ENCODE measurements around the gene MRRF. TPM values are rescaled to one million over a fixed set of nuclear protein-coding genes. Genes with fewer than 3 reads are reported as not detected.
A peak's percentile ranks its signal among the peaks of the same experiment; 100 is the strongest.

Gene MRRF
- total RNA-seq, 1 experiment from 2014 or later: 42.3 TPM

DNA sequence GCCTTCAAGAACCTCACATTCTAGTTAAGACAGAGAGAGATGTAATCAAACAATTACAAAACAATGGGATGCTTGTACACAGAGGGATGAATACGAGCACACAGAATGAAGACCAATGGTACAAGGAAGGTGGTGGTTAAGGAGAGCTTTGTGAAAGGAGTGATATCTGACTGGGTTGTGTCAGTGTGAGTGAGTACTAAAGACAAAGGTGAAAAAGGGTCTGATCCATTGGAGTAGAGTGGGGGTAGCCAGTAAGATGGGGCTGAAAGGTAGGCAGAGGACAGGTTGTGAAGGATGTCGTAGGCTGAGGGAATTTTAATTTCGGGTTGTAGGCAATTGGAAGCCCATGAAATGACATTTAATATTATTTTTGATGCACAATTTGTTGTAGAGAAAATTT, 9.9 kb upstream of the MRRF start:
- H3K36me3 Mint-ChIP-seq: peaks cover 21% of the 10 kb centered on the region
- ChIA-PET CTCF (interaction anchor here (1.4 kb wide), 1 partner anchor 96 kb away, joined by 9 read pairs; no protein-coding TSS in a partner anchor), POLR2A (interaction anchor here (1.3 kb wide), 1 partner anchor 78 kb away, joined by 3 read pairs; no protein-coding TSS in a partner anchor)
- DNase-seq (ENCODE audit: low spot score) (no peak), ATAC-seq (peak; percentile 25; the same call in 1 of the 2 replicates)
- H3K4me3 Mint-ChIP-seq: no peak overlapping the region
- H3K9me3 Mint-ChIP-seq: no peaks in the 10 kb centered on the region
- H3K27me3 Mint-ChIP-seq (ENCODE audit: low read depth): no peaks in the 10 kb centered on the region
- peaks cover 42% of the 10 kb centered on the region for H3K4me1 Mint-ChIP-seq
- TF ChIP-seq, protein P1, sequence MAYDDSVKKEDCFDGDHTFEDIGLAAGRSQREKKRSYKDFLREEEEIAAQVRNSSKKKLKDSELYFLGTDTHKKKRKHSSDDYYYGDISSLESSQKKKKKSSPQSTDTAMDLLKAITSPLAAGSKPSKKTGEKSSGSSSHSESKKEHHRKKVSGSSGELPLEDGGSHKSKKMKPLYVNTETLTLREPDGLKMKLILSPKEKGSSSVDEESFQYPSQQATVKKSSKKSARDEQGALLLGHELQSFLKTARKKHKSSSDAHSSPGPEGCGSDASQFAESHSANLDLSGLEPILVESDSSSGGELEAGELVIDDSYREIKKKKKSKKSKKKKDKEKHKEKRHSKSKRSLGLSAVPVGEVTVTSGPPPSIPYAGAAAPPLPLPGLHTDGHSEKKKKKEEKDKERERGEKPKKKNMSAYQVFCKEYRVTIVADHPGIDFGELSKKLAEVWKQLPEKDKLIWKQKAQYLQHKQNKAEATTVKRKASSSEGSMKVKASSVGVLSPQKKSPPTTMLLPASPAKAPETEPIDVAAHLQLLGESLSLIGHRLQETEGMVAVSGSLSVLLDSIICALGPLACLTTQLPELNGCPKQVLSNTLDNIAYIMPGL (CRISPR knock-in tag; IDR thresholded peaks at IDR 0.05): no peak
- TF ChIP-seq TEAD4 (CRISPR knock-in tag; IDR thresholded peaks at IDR 0.05): no peak
- no peak for TF ChIP-seq STAT6 (CRISPR knock-in tag; conservative IDR thresholded peaks at IDR 0.05; ENCODE audit: low read depth)
- TF ChIP-seq PRDM15 (CRISPR knock-in tag; IDR thresholded peaks at IDR 0.05): no peak
- TF ChIP-seq OVOL2 (CRISPR knock-in tag; IDR thresholded peaks at IDR 0.05; ENCODE audit: borderline replicate concordance): no peak
- TF ChIP-seq NFE2L1 (CRISPR knock-in tag; IDR thresholded peaks at IDR 0.05): no peak
- no peak for TF ChIP-seq ZNF121 (CRISPR knock-in tag; IDR thresholded peaks at IDR 0.05)
- peak overlapping the region; percentile 70 for H3K27ac Mint-ChIP-seq

DNA sequence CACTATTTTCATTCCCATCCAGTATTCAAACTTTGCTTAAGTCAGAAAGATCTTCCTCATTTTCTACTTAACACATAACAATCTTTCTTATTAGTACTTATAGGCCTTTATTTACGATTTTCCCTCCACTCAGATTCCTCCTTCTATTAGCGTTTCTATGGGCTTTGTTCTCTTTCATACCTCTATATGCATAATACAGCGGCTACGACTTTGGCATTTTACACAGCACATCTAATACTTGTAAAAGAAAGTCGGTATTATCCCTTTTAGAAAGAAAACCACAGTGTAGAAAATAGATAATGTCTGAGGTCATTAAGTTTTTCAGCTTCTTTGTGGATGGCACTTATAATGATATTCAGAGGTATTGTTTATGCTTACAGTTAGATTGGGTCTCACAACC, 8.5 kb upstream of the MRRF start:
- Mint-ChIP-seq H3K4me3 (no peak overlapping the region), H3K27ac (peak overlapping the region; percentile 18; the same call in 1 of the 2 replicates), H3K9me3 (no peaks in the 10 kb centered on the region), H3K36me3 (peaks cover 20% of the 10 kb centered on the region), H3K27me3 (ENCODE audit: low read depth) (no peaks in the 10 kb centered on the region), H3K4me1 (peaks cover 42% of the 10 kb centered on the region)
- POLR2A ChIA-PET: no interaction called here
- CTCF ChIA-PET: no interaction called here
- ATAC-seq: no peak
- no peak for DNase-seq (ENCODE audit: low spot score)
- no peak for TF ChIP-seq JUN (CRISPR knock-in tag; IDR thresholded peaks at IDR 0.05)

DNA sequence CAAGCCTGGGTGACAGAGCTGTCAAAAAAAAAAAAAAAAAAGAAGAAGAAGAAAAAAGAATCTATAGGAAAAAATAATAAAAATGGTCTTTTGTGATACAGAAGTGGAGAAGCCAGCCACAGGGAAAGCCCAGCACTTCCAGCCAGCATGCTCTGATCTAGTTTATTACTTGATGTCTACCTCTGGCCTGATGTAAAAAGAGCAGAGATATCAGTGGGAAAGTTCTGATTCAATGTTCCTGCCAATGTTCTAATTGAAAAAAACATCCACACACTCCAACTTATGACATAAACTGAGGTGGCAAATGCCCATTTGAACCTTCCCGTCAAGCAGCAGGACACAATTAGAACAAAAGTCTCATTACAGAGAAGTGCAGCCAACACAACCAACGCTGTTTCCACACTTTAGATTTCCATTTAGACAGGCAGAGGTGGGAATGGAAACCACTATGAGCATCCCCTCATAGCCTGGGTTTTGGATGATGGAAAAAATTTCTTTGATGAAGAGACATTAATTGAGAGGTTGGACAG, 5.7 kb upstream of the MRRF start:
- POLR2A ChIA-PET: no interaction called here
- ATAC-seq: no peak
- Mint-ChIP-seq H3K27ac (no peak overlapping the region), H3K27me3 (ENCODE audit: low read depth) (no peaks in the 10 kb centered on the region), H3K4me3 (no peak overlapping the region), H3K36me3 (peaks cover 16% of the 10 kb centered on the region), H3K9me3 (no peaks in the 10 kb centered on the region), H3K4me1 (peaks cover 25% of the 10 kb centered on the region)
- CTCF ChIA-PET: no interaction called here
- DNase-seq (ENCODE audit: low spot score): no peak
- no peak for TF ChIP-seq SMAD3 (CRISPR knock-in tag; IDR thresholded peaks at IDR 0.05; ENCODE audit: borderline replicate concordance)
- TF ChIP-seq FOXP4 (CRISPR knock-in tag; IDR thresholded peaks at IDR 0.05): no peak
- TF ChIP-seq, protein P2, sequence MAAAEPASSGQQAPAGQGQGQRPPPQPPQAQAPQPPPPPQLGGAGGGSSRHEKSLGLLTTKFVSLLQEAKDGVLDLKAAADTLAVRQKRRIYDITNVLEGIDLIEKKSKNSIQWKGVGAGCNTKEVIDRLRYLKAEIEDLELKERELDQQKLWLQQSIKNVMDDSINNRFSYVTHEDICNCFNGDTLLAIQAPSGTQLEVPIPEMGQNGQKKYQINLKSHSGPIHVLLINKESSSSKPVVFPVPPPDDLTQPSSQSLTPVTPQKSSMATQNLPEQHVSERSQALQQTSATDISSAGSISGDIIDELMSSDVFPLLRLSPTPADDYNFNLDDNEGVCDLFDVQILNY (CRISPR knock-in tag; IDR thresholded peaks at IDR 0.05): no peak
- no peak for TF ChIP-seq TP53 (CRISPR knock-in tag; IDR thresholded peaks at IDR 0.05)
- TF ChIP-seq ZNF281 (CRISPR knock-in tag; IDR thresholded peaks at IDR 0.05): no peak
- TF ChIP-seq NFATC4 (CRISPR knock-in tag; IDR thresholded peaks at IDR 0.05): no peak
- TF ChIP-seq CREM (CRISPR knock-in tag; IDR thresholded peaks at IDR 0.05): no peak
- TF ChIP-seq FOXP1 (CRISPR knock-in tag; IDR thresholded peaks at IDR 0.05; ENCODE audit: borderline replicate concordance): no peak
- TF ChIP-seq OVOL2 (CRISPR knock-in tag; IDR thresholded peaks at IDR 0.05; ENCODE audit: borderline replicate concordance): no peak
- TF ChIP-seq NR2C2 (CRISPR knock-in tag; IDR thresholded peaks at IDR 0.05): no peak
- TF ChIP-seq ESRRA (CRISPR knock-in tag; IDR thresholded peaks at IDR 0.05; ENCODE audit: borderline replicate concordance): no peak
